ENCODE measurements around the gene OTOF.

The OTOF gene

GRCh38 chr2:26515771-26516170, 37.8 kb upstream of the OTOF start:
- no peak overlapping the region for H3K9ac ChIP-seq (ENCODE audit: low read depth, low read length)
- peaks cover 75% of the 10 kb centered on the region for H3K27me3 ChIP-seq (ENCODE audit: control insufficient read depth, insufficient read depth, low read length)
- no peaks in the 10 kb centered on the region for H3K36me3 ChIP-seq (ENCODE audit: insufficient read depth, low read length)
- H3K4me1 ChIP-seq (ENCODE audit: control insufficient read depth, insufficient read depth, low read length): no peaks in the 10 kb centered on the region
- no peak overlapping the region for H3K4me3 ChIP-seq (ENCODE audit: low read length)
- H3K9me3 ChIP-seq (replicated peaks; ENCODE audit: low read length): no peaks in the 10 kb centered on the region
- no peak overlapping the region for H3K4me2 ChIP-seq (ENCODE audit: low read length)

GRCh38 chr2:26514045-26514444, 36.1 kb upstream of the OTOF start:
- H3K27me3 ChIP-seq (ENCODE audit: control insufficient read depth, insufficient read depth, low read length): peaks cover 71% of the 10 kb centered on the region

GRCh38 chr2:26513261-26513660, 35.3 kb upstream of the OTOF start:
- no peaks in the 10 kb centered on the region for H3K36me3 ChIP-seq (ENCODE audit: insufficient read depth, low read length)
- H3K4me2 ChIP-seq (ENCODE audit: low read length): no peak overlapping the region
- H3K27me3 ChIP-seq (ENCODE audit: control insufficient read depth, insufficient read depth, low read length): peaks cover 70% of the 10 kb centered on the region
- H3K9ac ChIP-seq (ENCODE audit: low read depth, low read length): no peak overlapping the region
- H3K4me3 ChIP-seq (ENCODE audit: low read length): no peak overlapping the region
- no peaks in the 10 kb centered on the region for H3K9me3 ChIP-seq (replicated peaks; ENCODE audit: low read length)
- H3K4me1 ChIP-seq (ENCODE audit: control insufficient read depth, insufficient read depth, low read length): no peaks in the 10 kb centered on the region

More at GRCh38 chr2:26514045-26514444, 36.1 kb upstream of the OTOF start:
- Histone ChIP-seq H3K4me2 (ENCODE audit: low read length) (no peak overlapping the region), H3K4me3 (ENCODE audit: low read length) (no peak overlapping the region), H3K4me1 (ENCODE audit: control insufficient read depth, insufficient read depth, low read length) (no peaks in the 10 kb centered on the region), H3K36me3 (ENCODE audit: insufficient read depth, low read length) (no peaks in the 10 kb centered on the region), H3K9ac (ENCODE audit: low read depth, low read length) (no peak overlapping the region), H3K9me3 (replicated peaks; ENCODE audit: low read length) (no peaks in the 10 kb centered on the region)

- Histone ChIP-seq H3K27me3 (ENCODE audit: control insufficient read depth, insufficient read depth, low read length) (peaks cover 68% of the 10 kb centered on the region), H3K9ac (ENCODE audit: low read depth, low read length) (no peak overlapping the region), H3K4me3 (ENCODE audit: low read length) (no peak overlapping the region), H3K36me3 (ENCODE audit: insufficient read depth, low read length) (no peaks in the 10 kb centered on the region), H3K9me3 (replicated peaks; ENCODE audit: low read length) (no peaks in the 10 kb centered on the region), H3K4me1 (ENCODE audit: control insufficient read depth, insufficient read depth, low read length) (no peaks in the 10 kb centered on the region), H3K4me2 (ENCODE audit: low read length) (no peak overlapping the region)
These were observed 33.5 kb upstream of the OTOF start for GRCh38 chr2:26511466-26511865.

GRCh38 chr2:26510344-26510973, 32.5 kb upstream of the OTOF start:
- H3K4me1 ChIP-seq (ENCODE audit: control insufficient read depth, insufficient read depth, low read length): no peaks in the 10 kb centered on the region
- no peaks in the 10 kb centered on the region for H3K9me3 ChIP-seq (replicated peaks; ENCODE audit: low read length)
- no peak overlapping the region for H3K4me2 ChIP-seq (ENCODE audit: low read length)
- peaks cover 77% of the 10 kb centered on the region for H3K27me3 ChIP-seq (ENCODE audit: control insufficient read depth, insufficient read depth, low read length)
- H3K9ac ChIP-seq (ENCODE audit: low read depth, low read length): no peak overlapping the region
- H3K4me3 ChIP-seq (ENCODE audit: low read length): no peak overlapping the region
- no peaks in the 10 kb centered on the region for H3K36me3 ChIP-seq (ENCODE audit: insufficient read depth, low read length)

- H3K36me3 ChIP-seq (ENCODE audit: insufficient read depth, low read length): no peaks in the 10 kb centered on the region
These were observed 31.2 kb upstream of the OTOF start for GRCh38 chr2:26509141-26509540.

GRCh38 chr2:26507932-26508331, 30.0 kb upstream of the OTOF start:
- Histone ChIP-seq H3K4me1 (ENCODE audit: control insufficient read depth, insufficient read depth, low read length) (peaks cover 6% of the 10 kb centered on the region), H3K4me3 (ENCODE audit: low read length) (no peak overlapping the region), H3K9me3 (replicated peaks; ENCODE audit: low read length) (no peaks in the 10 kb centered on the region), H3K36me3 (ENCODE audit: insufficient read depth, low read length) (no peaks in the 10 kb centered on the region), H3K4me2 (ENCODE audit: low read length) (no peak overlapping the region), H3K9ac (ENCODE audit: low read depth, low read length) (no peak overlapping the region), H3K27me3 (ENCODE audit: control insufficient read depth, insufficient read depth, low read length) (peaks cover 84% of the 10 kb centered on the region)

More at GRCh38 chr2:26509141-26509540, 31.2 kb upstream of the OTOF start:
- H3K9ac ChIP-seq (ENCODE audit: low read depth, low read length): no peak overlapping the region
- no peaks in the 10 kb centered on the region for H3K4me1 ChIP-seq (ENCODE audit: control insufficient read depth, insufficient read depth, low read length)
- H3K4me2 ChIP-seq (ENCODE audit: low read length): no peak overlapping the region
- no peak overlapping the region for H3K4me3 ChIP-seq (ENCODE audit: low read length)
- no peaks in the 10 kb centered on the region for H3K9me3 ChIP-seq (replicated peaks; ENCODE audit: low read length)
- H3K27me3 ChIP-seq (ENCODE audit: control insufficient read depth, insufficient read depth, low read length): peaks cover 82% of the 10 kb centered on the region

GRCh38 chr2:26507088-26507487, 29.2 kb upstream of the OTOF start:
- H3K9me3 ChIP-seq (replicated peaks; ENCODE audit: low read length): no peaks in the 10 kb centered on the region
- H3K4me2 ChIP-seq (ENCODE audit: low read length): no peak overlapping the region
- no peak overlapping the region for H3K4me3 ChIP-seq (ENCODE audit: low read length)
- H3K27me3 ChIP-seq (ENCODE audit: control insufficient read depth, insufficient read depth, low read length): peaks cover 84% of the 10 kb centered on the region
- no peaks in the 10 kb centered on the region for H3K36me3 ChIP-seq (ENCODE audit: insufficient read depth, low read length)
- H3K9ac ChIP-seq (ENCODE audit: low read depth, low read length): no peak overlapping the region
- peaks cover 6% of the 10 kb centered on the region for H3K4me1 ChIP-seq (ENCODE audit: control insufficient read depth, insufficient read depth, low read length)

- H3K9me3 ChIP-seq (replicated peaks; ENCODE audit: low read length): no peaks in the 10 kb centered on the region
- H3K9ac ChIP-seq (ENCODE audit: low read depth, low read length): no peak overlapping the region
- H3K4me2 ChIP-seq (ENCODE audit: low read length): no peak overlapping the region
- no peak overlapping the region for H3K4me3 ChIP-seq (ENCODE audit: low read length)
- H3K36me3 ChIP-seq (ENCODE audit: insufficient read depth, low read length): no peaks in the 10 kb centered on the region
- peaks cover 86% of the 10 kb centered on the region for H3K27me3 ChIP-seq (ENCODE audit: control insufficient read depth, insufficient read depth, low read length)
- peaks cover 6% of the 10 kb centered on the region for H3K4me1 ChIP-seq (ENCODE audit: control insufficient read depth, insufficient read depth, low read length)
These were observed 28.4 kb upstream of the OTOF start for GRCh38 chr2:26506279-26506678.

GRCh38 chr2:26504002-26504401, 26.1 kb upstream of the OTOF start:
- Histone ChIP-seq H3K36me3 (ENCODE audit: insufficient read depth, low read length) (no peaks in the 10 kb centered on the region), H3K9ac (ENCODE audit: low read depth, low read length) (no peak overlapping the region), H3K9me3 (replicated peaks; ENCODE audit: low read length) (no peaks in the 10 kb centered on the region), H3K27me3 (ENCODE audit: control insufficient read depth, insufficient read depth, low read length) (peaks cover 88% of the 10 kb centered on the region), H3K4me1 (ENCODE audit: control insufficient read depth, insufficient read depth, low read length) (peaks cover 6% of the 10 kb centered on the region), H3K4me3 (ENCODE audit: low read length) (no peak overlapping the region), H3K4me2 (ENCODE audit: low read length) (no peak overlapping the region)

- H3K27me3 ChIP-seq (ENCODE audit: control insufficient read depth, insufficient read depth, low read length): peaks cover 89% of the 10 kb centered on the region
- no peaks in the 10 kb centered on the region for H3K9me3 ChIP-seq (replicated peaks; ENCODE audit: low read length)
- H3K36me3 ChIP-seq (ENCODE audit: insufficient read depth, low read length): no peaks in the 10 kb centered on the region
- peaks cover 6% of the 10 kb centered on the region for H3K4me1 ChIP-seq (ENCODE audit: control insufficient read depth, insufficient read depth, low read length)
- peak overlapping the region; percentile 52 for H3K4me3 ChIP-seq (ENCODE audit: low read length)
- H3K9ac ChIP-seq (ENCODE audit: low read depth, low read length): no peak overlapping the region
- H3K4me2 ChIP-seq (ENCODE audit: low read length): peak overlapping the region; percentile 71
These were observed 25.4 kb upstream of the OTOF start for GRCh38 chr2:26503231-26503880.

- Histone ChIP-seq H3K4me1 (ENCODE audit: control insufficient read depth, insufficient read depth, low read length) (peaks cover 6% of the 10 kb centered on the region), H3K9ac (ENCODE audit: low read depth, low read length) (no peak overlapping the region), H3K4me2 (ENCODE audit: low read length) (no peak overlapping the region), H3K27me3 (ENCODE audit: control insufficient read depth, insufficient read depth, low read length) (peaks cover 83% of the 10 kb centered on the region), H3K9me3 (replicated peaks; ENCODE audit: low read length) (no peaks in the 10 kb centered on the region), H3K36me3 (ENCODE audit: insufficient read depth, low read length) (no peaks in the 10 kb centered on the region), H3K4me3 (ENCODE audit: low read length) (no peak overlapping the region)
These were observed 22.5 kb upstream of the OTOF start for GRCh38 chr2:26500406-26500805.

Measured in skeletal muscle satellite cell (primary cell).